Embryonic facial prominence (tissue), 1 donor: ENCODE data around the gene PGF.
"Not testable (repeated sequence)": the region's sequence is repeated elsewhere in the genome, so short reads cannot be mapped to it uniquely, and the experiment has no call there.

ENCODE experiments used
- DNase-seq: peaks from one replicate; pipeline ENCODE4 v3.0.0-alpha.2; 2016; ENCODE audit errors: extremely low spot score

Gene PGF

GRCh38 chr14:74942181-74942580, 13.2 kb downstream of the PGF start:
- DNase-seq, result no peak

GRCh38 chr14:74941676-74942097, 13.7 kb downstream of the PGF start:
- DNase-seq, result no peak

- DNase-seq, result no peak
These were observed 14.3 kb downstream of the PGF start for GRCh38 chr14:74940956-74941565.

- DNase-seq, result no peak
These were observed 16.6 kb downstream of the PGF start for GRCh38 chr14:74938531-74939495.

- no peak for DNase-seq
These were observed 18.2 kb downstream of the PGF start for GRCh38 chr14:74937171-74937570.

GRCh38 chr14:74936731-74937130, 18.7 kb downstream of the PGF start:
- no peak for DNase-seq

- no peak for DNase-seq
These were observed 19.2 kb downstream of the PGF start for GRCh38 chr14:74936151-74936550.

- no peak for DNase-seq
These were observed 20.1 kb downstream of the PGF start for GRCh38 chr14:74935360-74935680.

- DNase-seq, result no peak
These were observed 20.7 kb downstream of the PGF start for GRCh38 chr14:74934476-74935359.

GRCh38 chr14:74934041-74934440, 21.4 kb downstream of the PGF start:
- DNase-seq, result no peak

- not testable (repeated sequence) for DNase-seq
These were observed 22.5 kb downstream of the PGF start for GRCh38 chr14:74932936-74933335.

- no peak for DNase-seq
These were observed 22.9 kb downstream of the PGF start for GRCh38 chr14:74932401-74932901.

GRCh38 chr14:74931744-74932143, 23.7 kb downstream of the PGF start:
- DNase-seq, result not testable (repeated sequence)

- no peak for DNase-seq
These were observed 26.2 kb downstream of the PGF start for GRCh38 chr14:74929242-74929641.

GRCh38 chr14:74927225-74927624, 28.2 kb downstream of the PGF start:
- no peak for DNase-seq

GRCh38 chr14:74924061-74924460, 31.3 kb downstream of the PGF start:
- DNase-seq, result no peak

- no peak for DNase-seq
These were observed 32.5 kb downstream of the PGF start, which contains the start of gene RPS6KL1 for GRCh38 chr14:74922752-74923401. TSS of gene RPS6KL1 (minus strand) at chr14:74923260. CDS start at chr14:74921541, 1,719 bp downstream.

- no peak for DNase-seq
These were observed 33.2 kb downstream of the PGF start for GRCh38 chr14:74921987-74922751.

GRCh38 chr14:74921053-74921620, 34.3 kb downstream of the PGF start:
- no peak for DNase-seq

GRCh38 chr14:74920281-74920680, 35.1 kb downstream of the PGF start:
- DNase-seq, result no peak
